ENCODE results near the gene DEPDC4. TPM values are rescaled to one million over a fixed set of nuclear protein-coding genes. Genes with fewer than 3 reads are reported as not detected.

DEPDC4 gene
- total and polyA plus RNA-seq, 2 of the 13 experiments (the other 11 are each of a cell fraction or from before 2014, with no cell fraction given), result 2.2 to 5.7 TPM

DNA sequence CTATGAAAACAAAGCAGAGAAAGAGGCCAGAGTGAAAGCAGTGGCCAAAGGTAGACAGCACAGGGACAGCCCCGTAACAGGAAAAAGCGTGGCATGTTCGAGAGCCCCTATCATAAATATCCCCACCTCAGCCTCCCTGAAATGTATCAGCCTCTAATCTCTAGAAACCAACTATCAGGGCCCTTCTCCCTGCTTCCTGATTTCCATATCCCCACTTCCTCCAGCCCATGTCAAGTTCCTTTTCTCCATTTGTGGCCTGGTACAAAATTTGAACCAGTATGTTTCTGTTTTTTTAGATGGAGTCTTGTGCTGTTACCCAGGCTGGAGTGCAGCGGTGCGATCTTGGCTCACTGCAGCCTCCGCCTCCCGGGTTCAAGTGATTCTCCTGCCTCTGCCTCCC is 16.9 kb downstream of the DEPDC4 start (continued):
- TF ChIP-seq, protein P1, sequence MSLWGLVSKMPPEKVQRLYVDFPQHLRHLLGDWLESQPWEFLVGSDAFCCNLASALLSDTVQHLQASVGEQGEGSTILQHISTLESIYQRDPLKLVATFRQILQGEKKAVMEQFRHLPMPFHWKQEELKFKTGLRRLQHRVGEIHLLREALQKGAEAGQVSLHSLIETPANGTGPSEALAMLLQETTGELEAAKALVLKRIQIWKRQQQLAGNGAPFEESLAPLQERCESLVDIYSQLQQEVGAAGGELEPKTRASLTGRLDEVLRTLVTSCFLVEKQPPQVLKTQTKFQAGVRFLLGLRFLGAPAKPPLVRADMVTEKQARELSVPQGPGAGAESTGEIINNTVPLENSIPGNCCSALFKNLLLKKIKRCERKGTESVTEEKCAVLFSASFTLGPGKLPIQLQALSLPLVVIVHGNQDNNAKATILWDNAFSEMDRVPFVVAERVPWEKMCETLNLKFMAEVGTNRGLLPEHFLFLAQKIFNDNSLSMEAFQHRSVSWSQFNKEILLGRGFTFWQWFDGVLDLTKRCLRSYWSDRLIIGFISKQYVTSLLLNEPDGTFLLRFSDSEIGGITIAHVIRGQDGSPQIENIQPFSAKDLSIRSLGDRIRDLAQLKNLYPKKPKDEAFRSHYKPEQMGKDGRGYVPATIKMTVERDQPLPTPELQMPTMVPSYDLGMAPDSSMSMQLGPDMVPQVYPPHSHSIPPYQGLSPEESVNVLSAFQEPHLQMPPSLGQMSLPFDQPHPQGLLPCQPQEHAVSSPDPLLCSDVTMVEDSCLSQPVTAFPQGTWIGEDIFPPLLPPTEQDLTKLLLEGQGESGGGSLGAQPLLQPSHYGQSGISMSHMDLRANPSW (CRISPR knock-in tag; IDR thresholded peaks at IDR 0.05; ENCODE audit: borderline replicate concordance), result no peak
- TF ChIP-seq XRCC5 (optimal IDR thresholded peaks at IDR 0.05; ENCODE audit: low read length) (no peak), REXO4 (CRISPR knock-in tag; IDR thresholded peaks at IDR 0.05; ENCODE audit: borderline replicate concordance) (no peak)

DNA sequence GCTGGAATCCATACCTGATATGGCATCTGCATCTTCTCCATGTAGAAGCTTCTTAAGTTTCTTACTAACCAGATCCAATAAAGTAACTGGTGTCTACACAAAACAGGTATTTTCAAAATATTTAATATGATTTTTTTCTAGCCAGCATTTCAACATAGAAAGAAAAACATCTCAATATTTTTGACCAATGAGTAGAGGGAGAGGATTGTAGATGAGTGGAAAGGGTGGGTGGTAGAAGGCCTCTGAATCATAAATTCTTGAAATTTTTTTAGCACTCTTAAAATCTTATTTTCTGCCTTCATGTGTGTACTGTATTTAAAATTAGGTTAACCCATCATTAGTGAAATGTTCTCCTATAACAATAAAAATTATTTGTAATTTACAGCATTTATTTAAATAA is 18.0 kb downstream of the DEPDC4 start:
- Histone ChIP-seq H2AFZ (ENCODE audit: low read length) (no peak overlapping the region), H3K27ac (ENCODE audit: extremely low read length, insufficient read depth, low read length) (no peak overlapping the region), H3K4me2 (ENCODE audit: low read depth, low read length) (no peak overlapping the region), H3K9me3 (ENCODE audit: low read length) (no peaks in the 10 kb centered on the region), H3K36me3 (replicated peaks in 1 of 2; ENCODE audit: control insufficient read depth in 1 of 2, insufficient read depth in 2 of 2, low read length in 2 of 2) (no peaks in the 10 kb centered on the region), H3K4me3 (replicated peaks in 1 of 3; ENCODE audit: insufficient read depth in 1 of 3, low read depth in 2 of 3, low read length in 3 of 3) (no peak overlapping the region), H4K20me1 (ENCODE audit: insufficient read depth, low read length) (no peaks in the 10 kb centered on the region), H3K4me1 (ENCODE audit: insufficient read depth, low read length) (peaks cover 13% of the 10 kb centered on the region), H3K27me3 (ENCODE audit: control insufficient read depth in 1 of 2, insufficient read depth in 2 of 2, low read length in 2 of 2) (no peaks in the 10 kb centered on the region), H3K9ac (ENCODE audit: insufficient read depth, low read depth, low read length) (no peak overlapping the region), H3K79me2 (ENCODE audit: insufficient read depth, low read length) (no peaks in the 10 kb centered on the region)
- no TSS peak for BruUV-seq (replicated peaks)
- DNase-seq (ENCODE audit: low spot score) (no peak), FAIRE-seq (no peak), ATAC-seq (no peak)
- intact Hi-C loops (cut with micrococcal nuclease; ENCODE audit: unreplicated experiment) (no loop called here), in situ Hi-C loops (cut with HindIII; ENCODE audit: extremely low pct_ligation_motif_present, low pct_unique_long_range_greater_than_20kb) (no loop called here)
- ChIA-PET POLR2A (no interaction called here), CTCF (ENCODE audit: low intra/inter-chr PET ratio, low total read pairs) (no interaction called here)
- TF ChIP-seq ZNF350 (CRISPR knock-in tag; IDR thresholded peaks at IDR 0.05; ENCODE audit: borderline replicate concordance, low read depth), result no peak
- TF ChIP-seq MED8 (CRISPR knock-in tag; IDR thresholded peaks at IDR 0.05; ENCODE audit: insufficient replicate concordance), result no peak
- TF ChIP-seq ZNF644 (CRISPR knock-in tag; IDR thresholded peaks at IDR 0.05; ENCODE audit: low read depth), result no peak
- TF ChIP-seq IKZF4 (CRISPR knock-in tag; IDR thresholded peaks at IDR 0.05; ENCODE audit: borderline replicate concordance, low read depth, not compliant biosample characterization), result no peak
- TF ChIP-seq KDM5B (CRISPR knock-in tag; IDR thresholded peaks at IDR 0.05; ENCODE audit: borderline replicate concordance), result no peak
- TF ChIP-seq, protein P2, sequence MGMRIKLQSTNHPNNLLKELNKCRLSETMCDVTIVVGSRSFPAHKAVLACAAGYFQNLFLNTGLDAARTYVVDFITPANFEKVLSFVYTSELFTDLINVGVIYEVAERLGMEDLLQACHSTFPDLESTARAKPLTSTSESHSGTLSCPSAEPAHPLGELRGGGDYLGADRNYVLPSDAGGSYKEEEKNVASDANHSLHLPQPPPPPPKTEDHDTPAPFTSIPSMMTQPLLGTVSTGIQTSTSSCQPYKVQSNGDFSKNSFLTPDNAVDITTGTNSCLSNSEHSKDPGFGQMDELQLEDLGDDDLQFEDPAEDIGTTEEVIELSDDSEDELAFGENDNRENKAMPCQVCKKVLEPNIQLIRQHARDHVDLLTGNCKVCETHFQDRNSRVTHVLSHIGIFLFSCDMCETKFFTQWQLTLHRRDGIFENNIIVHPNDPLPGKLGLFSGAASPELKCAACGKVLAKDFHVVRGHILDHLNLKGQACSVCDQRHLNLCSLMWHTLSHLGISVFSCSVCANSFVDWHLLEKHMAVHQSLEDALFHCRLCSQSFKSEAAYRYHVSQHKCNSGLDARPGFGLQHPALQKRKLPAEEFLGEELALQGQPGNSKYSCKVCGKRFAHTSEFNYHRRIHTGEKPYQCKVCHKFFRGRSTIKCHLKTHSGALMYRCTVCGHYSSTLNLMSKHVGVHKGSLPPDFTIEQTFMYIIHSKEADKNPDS (CRISPR knock-in tag; IDR thresholded peaks at IDR 0.05), result no peak
- TF ChIP-seq POLR2AphosphoS2 (IDR thresholded peaks at IDR 0.05; ENCODE audit: low read depth, low read length), result no peak
- no peak for TF ChIP-seq ZNF75D (CRISPR knock-in tag; IDR thresholded peaks at IDR 0.05; ENCODE audit: borderline replicate concordance)
- TF ChIP-seq ZNF768 (CRISPR knock-in tag; IDR thresholded peaks at IDR 0.05), result no peak
- TF ChIP-seq ZNF44 (CRISPR knock-in tag; IDR thresholded peaks at IDR 0.05), result no peak
- no peak for TF ChIP-seq ONECUT2 (CRISPR knock-in tag; IDR thresholded peaks at IDR 0.05)
